ENCODE measurements around the gene EEF1AKMT2.
A peak's percentile ranks its signal among the peaks of the same experiment; 100 is the strongest.

GRCh38 chr10:124739119-124739921 lies 52.4 kb downstream of the EEF1AKMT2 start:
- TF ChIP-seq CTCF (IDR thresholded peaks at IDR 0.05) (no peak), EP300 (IDR thresholded peaks at IDR 0.05) (peak in 1 of 2 donors; percentile 70)
